Pulmonary artery endothelial cell (primary cell): ENCODE measurements around the gene SPTBN1. TPM values are rescaled to one million over a fixed set of nuclear protein-coding genes. Genes with fewer than 3 reads are reported as not detected.
A peak's percentile ranks its signal among the peaks of the same experiment; 100 is the strongest.

Experiments used
- DNase-seq: peaks from one replicate; pipeline ENCODE4 v3.0.0-alpha.2; 2011; ENCODE audit warnings: low read depth, low spot score
- total RNA-seq: library from RNA; depleted of rRNA; stranded (reverse); fragments of >200 nt; gene quantifications from 2 replicates; pipeline ENCODE4 v1.2.3, GENCODE V29; 2014

SPTBN1 gene
- total RNA-seq, 1 donor from 2014 or later: 339 TPM

DNA sequence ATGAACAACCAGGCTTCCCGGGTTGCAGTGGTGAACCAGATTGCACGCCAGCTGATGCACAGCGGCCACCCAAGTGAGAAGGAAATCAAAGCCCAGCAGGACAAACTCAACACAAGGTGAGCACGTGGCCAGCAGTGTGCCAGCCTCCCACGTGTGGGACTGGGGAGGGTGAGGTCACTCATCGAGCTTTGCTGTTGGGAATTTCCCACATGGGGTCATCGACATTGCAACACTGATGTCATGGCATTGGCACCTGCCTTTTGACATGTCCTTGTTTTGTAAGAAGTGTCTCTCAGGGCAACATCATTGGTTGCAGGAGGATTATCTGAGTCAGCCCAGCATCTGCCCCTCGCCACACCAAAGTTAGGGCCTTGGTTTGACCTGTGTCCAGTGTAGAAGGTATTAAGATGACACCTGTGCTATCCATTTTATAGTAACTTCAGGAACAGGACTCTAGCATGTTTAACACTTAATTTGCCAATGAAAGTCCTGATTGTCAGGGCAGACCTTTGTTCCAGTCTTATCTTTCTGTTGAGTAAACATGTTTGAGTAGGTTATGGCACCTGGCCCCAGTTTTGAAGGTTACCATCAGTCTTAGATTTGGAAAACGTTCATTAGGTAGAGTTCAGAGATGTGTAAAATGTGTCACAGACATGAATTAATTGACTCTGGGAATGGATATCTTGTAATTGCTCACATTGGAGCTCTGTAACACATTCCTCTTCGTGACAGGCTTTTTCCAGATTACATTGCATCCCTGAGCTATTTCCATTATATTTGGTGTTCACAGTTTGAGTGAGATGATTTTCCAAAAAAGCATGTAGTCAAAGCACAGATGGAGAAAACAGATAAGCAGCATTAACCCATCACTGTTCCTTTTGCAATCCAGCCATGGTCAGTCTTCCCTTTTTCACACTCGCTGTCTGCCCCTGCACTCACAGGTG, 174.1 kb downstream of the SPTBN1 start:
- peak; percentile 37 for DNase-seq

DNA sequence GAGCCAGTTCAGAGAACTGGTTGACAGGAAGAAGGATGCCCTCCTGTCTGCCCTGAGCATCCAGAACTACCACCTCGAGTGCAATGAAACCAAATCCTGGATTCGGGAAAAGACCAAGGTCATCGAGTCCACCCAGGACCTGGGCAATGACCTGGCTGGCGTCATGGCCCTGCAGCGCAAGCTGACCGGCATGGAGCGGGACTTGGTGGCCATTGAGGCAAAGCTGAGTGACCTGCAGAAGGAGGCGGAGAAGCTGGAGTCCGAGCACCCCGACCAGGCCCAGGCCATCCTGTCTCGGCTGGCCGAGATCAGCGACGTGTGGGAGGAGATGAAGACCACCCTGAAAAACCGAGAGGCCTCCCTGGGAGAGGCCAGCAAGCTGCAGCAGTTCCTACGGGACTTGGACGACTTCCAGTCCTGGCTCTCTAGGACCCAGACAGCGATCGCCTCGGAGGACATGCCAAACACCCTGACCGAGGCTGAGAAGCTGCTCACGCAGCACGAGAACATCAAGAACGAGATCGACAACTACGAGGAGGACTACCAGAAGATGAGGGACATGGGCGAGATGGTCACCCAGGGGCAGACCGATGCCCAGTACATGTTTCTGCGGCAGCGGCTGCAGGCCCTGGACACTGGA, 174.9 kb downstream of the SPTBN1 start:
- DNase-seq: no peak

DNA sequence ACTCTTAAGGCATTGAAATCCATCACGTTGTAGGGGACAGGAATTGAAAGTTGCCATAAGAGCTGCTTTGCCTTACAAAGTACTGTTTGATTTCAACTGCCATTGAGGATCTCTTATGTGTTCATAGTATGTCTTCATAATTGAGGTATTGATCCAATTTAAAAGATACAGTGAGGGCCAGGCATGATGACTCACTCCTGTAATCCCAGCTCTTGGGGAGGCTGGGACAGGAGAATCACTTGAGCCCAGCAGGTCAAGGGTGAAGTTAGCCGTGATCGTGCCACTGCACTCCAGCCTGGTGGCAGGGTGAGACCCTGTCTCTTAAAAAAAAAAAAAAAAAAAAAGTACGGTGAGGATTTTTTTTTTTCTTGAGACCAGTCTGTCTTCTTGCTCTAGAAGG, 175.6 kb downstream of the SPTBN1 start:
- no peak for DNase-seq

DNA sequence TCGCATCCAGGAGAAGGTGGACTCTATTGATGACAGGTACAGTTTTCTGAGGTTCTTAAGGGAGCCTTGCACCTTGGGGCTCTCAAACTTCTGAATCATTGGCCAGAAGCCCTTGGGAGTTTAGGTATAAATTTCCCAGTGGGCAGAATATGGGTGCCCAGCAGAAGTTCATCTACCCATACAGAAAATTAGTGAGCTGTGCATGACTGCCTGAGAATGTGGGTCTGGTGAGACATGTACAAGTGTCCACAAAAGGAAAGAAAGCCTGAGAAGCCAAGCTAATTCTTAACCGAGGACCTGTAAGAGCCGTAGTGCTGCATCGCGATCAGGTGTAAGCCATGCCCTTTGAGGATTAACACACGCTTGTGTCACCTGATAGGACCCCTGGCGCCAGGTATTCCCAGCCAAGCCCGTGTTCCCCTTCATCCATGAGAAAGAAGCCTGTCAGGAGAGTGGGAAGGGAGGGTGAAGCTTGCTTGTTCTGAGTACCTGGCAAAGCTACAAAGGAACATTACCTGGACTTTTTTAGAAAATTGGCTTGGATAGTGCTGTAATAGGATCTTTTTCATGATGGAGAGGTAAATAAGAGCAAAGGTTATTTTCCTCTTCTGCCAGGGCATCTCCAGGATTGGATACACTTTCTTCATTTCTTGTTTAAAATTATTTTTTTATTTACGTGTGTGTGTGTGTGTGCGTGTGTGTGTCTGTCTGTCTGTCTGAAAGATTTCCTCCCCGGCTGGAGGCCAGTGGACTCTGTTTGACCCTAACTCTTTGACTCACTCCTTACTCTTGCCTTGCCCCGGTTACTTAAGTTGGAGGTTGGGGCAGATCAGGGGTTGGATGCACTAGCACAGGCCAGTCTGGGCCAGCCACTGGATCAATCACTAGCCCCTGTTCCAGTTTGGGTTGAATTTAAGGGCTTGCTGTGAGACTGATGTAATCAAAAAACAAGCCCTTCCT, 176.9 kb downstream of the SPTBN1 start:
- DNase-seq: peak; percentile 55

DNA sequence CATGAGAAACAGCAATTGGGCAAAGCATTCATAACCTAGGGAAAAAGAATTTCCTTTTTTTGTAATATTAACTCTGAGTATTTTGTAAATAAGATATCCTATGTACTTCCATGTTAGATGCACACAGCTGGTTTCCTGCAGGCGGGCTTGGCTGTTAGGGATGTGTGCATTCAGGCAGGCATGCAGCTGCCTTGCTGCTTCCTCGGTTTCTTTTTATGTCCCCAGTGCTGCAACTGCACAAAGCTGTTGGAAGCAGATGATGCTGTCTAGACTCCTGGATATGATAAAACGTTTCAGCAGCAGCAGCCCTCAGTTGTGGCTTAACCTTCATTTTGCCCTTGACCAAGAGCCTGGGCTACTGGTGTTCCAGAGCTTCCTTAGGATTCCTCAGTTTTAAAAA, 177.9 kb downstream of the SPTBN1 start:
- no peak for DNase-seq

DNA sequence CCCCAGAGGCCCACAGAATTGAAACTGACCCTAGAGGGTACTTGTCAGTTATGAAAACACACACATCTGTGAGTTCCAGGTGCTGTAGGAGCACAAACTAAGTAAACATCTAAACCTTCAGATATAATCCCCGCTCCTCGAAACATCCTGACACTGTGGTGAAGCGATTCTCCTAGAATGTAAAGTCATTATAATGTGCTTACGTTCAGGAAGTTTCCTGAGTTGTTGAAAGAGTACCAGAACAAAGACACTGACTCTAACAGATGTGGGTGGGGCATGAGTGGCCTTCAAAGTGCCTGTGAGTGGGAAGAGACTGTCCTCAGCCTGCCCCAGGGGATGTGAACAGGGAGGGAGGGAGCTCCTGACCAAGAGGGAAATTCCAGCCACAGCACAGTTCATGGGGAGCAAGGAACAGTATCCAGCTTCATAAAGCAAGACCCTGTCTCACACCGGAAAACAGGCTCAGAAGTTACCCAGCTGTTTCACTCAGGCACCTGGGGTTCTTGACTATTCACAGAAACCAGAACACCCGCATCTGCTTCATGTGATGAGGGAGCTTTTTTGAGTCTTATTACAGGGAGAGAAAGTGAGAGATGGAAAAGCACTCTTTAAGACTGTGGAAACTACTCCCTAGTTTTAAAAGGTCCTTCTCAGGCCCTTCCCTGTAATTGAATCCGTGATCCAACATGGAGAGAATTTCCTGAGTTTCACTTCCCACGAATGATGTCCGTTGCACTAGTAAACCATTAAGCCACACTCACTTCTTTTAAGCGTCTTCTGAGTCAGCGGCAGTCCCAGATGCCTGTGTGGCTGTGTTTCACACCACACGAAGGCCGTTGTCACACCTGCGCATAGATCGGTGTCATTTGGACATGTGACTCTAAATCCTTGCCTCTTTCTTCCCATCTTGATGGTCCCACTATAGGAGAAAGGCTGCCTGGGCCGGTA, 178.7 kb downstream of the SPTBN1 start:
- peak; percentile 81 for DNase-seq

DNA sequence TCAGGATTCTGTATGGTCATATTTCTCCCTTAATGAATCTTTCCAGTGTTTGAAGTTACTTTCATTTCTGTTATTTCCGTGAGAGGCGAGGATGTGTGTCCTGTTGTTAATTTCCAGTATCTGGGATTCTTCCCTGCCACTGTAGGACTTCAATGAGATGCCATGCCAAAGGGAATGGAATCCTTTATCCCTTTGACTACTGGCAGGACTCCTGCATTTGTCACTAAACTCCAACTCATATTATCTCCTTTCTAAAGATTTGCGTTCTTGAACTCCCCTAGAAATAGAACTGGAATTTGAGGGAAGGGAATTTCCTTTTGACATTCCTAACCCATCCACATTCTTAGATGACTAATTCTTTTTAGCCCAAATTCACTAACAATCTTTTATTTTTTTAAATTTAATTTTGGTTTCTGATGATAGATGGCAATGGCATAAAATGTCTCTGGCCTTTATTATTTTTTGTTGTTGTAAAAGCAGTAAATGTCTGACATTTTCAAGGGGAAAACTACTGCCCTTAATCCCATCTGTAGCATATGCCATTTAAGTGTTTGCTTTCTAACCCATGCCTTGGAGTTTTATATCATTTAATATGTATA, 179.5 kb downstream of the SPTBN1 start:
- no peak for DNase-seq

DNA sequence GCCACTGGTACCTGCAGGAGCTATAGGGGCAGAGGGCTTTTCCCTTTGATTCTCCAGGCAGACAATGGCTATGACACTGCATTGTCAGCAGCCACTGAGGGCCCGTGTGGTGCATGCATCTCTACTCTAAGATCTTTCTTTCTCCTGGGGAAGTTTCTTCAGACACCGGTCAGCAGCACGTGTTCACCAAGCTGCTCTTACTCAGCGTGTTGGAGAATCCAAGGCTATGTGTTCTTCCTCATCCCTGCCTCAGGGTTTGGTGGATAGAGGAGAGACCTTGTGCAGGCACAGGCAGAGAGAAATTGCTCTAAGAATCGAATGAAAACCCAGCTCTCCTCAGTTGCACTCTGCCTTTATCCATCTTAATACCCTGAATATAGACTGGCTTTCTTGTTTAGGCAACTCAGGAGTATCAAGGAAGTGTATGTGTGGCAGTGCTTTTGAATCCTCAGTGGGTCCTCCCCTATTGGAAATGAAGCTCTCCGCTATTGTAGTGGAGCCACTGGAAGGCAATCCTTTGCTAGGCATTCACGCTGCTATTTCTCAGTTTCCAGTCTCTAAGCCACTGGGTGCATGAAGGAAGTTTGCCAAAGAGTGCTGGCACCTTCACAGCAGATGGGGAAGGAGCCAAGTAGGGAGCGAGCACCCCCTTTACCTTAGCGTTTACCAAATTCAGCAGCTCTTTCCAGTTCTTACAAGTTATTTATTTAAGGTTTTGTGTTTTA, 180.4 kb downstream of the SPTBN1 start:
- DNase-seq: no peak

DNA sequence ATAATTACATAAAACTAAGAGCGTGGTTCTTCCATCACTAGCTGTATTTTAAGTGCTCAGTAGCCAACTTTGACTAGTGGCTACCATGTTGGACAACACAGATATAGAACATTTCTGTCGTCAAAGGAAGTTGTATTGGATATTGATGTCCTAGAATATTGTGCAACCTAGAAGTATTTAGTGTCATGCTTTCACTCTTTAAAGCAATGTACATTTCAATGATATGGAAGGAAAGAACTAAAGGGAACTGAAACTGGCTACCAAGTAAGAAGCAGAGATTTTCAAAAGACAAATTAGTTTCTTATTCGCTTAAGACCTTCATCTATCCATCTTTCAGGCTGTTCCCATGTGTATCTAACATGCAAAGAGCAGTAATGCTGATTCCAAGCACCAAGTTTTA, 182.0 kb downstream of the SPTBN1 start:
- no peak for DNase-seq

DNA sequence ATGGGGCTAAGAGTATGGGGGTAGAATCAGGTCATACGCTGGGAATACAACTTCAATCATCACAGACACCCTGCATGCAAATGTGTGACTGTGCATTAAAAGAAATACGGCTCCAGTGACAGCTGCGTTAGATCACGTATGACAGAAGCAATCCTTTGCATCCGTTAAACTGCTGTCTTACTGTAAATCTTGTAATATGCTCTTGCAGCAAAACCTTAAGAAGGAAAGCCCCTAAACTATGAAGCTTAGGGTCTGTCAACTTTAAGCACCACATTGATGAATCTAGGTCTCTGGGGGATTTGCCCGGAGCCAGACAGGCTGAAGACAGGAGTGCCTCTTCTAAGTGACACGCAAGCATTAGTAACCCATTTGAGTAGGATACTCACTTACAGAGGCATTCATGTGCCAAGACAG, 182.7 kb downstream of the SPTBN1 start:
- no peak for DNase-seq

DNA sequence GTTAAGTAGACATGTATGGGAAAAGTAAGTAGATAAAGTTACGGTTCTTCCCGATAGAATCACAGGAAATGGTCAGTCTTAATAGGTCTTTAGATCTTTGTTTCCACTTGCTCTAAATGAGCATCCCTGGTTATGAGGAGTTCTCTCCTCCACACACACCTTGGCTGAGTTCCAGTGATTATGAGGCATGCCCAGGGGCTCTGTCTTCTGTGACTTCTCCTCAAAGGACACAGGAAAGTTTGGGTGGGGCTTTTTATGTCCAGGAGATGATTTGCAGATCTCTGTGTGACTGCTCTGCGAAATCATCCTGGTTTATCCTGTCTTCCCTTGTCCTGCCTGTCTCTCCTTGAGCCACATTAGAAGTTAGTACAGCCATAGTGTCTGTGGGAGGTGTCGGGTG, 183.5 kb downstream of the SPTBN1 start:
- no peak for DNase-seq

DNA sequence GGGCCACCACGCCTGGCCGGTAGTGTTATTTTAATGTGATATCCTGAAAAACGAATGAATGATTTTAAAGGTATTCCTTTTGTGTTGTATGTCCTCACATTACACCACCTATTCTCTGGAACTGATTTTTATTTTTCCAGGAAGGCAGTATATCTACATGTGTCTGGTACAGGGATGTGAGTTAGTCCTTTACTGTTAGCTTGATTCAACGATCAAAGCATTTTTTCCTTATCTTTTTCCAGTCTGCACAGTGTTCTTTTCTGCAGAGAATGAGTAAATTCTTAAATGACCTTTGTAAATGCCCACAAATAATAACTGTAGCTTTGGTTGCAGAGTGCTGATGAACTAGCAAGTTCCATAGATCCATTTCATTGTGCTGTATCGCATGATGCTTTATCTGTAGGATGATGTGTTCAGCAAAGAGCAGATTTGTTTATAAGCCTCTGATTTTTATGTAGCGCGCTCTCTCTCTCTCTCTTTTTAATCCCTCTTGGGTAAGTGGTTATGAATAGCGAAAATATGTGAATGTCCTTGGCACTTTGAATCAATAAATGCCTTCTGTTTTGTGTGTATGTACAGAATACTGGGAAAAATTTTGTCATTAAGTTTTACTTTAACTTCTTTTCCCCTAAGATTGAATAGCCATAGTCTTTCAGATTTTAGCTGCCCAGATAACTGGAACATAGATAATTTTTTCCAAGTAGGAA, 184.9 kb downstream of the SPTBN1 start:
- no peak for DNase-seq

DNA sequence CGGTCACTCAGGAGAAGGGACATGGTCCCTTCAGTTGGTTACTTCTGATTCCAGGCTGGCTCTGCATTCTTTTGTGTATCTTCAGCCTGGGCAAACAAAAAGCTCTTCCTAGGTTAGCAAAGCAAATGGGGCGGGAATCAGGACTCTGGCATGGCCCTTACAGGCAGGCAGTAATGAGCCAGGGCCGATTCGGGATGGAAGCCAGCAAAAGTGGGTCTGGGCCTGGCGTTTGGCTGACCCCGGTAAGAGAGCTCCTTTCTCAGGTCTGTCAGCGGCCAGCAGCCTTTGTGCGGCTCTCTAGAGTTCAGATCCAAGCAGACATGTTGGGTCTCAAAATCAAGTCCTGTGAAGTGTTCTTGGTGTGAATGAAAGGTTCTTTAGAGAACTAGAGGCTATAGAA, 185.9 kb downstream of the SPTBN1 start:
- DNase-seq: no peak

DNA sequence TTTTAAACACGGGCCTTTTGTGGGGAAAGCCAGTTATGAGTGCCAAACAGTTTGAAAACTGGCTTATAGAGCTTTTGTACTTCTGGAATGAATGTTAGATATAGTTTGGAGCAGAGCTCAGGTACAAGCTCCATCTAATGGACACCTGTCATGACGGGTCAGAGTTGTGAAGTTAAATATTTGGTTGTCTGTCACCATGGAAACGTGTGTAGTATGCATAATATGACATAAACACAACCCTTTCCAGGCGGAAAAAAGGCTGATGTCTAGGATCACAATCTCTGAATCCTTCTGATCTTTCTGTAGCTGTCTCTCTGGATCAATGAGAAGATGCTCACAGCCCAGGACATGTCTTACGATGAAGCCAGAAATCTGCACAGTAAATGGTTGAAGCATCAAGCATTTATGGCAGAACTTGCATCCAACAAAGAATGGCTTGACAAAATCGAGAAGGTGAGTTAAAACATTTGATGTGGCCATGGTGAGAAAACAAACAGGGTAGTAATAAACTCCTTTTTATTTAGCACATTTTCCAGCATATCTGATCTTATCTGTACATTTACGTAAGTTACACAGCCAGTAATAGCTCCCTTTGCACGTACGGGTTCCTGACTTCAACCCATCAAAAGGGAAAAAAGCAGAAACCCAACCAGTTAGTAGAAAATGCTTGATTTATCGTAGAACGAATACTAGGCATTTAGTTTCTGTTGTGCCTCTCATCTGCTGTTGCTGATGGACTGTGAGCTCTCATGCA, 186.7 kb downstream of the SPTBN1 start:
- no peak for DNase-seq

DNA sequence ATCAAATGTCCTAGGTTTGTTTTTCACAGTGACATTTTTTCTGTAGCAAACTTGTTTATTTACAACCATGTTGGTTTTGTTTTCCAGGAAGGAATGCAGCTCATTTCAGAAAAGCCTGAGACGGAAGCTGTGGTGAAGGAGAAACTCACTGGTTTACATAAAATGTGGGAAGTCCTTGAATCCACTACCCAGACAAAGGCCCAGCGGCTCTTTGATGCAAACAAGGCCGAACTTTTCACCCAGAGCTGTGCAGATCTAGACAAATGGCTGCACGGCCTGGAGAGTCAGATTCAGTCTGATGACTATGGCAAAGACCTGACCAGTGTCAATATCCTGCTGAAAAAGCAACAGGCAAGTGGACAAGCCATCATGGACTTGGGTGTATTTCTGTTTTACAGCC, 188.1 kb downstream of the SPTBN1 start:
- no peak for DNase-seq

DNA sequence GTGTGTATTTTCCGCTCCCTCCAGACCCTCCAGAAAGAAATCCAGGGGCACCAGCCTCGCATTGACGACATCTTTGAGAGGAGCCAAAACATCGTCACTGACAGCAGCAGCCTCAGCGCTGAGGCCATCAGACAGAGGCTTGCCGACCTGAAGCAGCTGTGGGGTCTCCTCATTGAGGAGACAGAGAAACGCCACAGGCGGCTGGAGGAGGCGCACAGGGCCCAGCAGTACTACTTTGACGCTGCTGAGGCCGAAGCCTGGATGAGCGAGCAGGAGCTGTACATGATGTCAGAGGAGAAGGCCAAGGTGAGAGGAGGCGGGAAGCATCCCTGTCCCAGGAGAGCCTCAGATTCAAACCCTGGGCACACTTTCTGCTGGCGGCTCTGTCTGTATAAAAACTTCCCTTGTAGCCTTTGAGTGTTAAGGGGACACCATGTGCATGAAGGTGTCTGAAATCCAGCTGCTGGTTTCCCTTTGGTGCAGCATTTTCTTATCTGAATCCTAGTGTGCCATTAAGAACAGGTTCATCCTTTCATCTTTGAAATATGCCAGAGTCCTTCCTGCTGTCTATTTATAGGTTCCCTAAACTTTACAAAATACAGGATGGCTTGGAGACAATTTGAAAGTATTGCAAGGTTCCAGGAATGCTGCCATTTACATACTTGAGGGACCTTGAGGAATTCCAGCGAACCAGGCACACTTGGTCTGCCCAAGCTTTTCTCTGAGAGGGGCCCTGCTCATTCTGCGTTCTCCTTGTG, 190.2 kb downstream of the SPTBN1 start:
- no peak for DNase-seq

DNA sequence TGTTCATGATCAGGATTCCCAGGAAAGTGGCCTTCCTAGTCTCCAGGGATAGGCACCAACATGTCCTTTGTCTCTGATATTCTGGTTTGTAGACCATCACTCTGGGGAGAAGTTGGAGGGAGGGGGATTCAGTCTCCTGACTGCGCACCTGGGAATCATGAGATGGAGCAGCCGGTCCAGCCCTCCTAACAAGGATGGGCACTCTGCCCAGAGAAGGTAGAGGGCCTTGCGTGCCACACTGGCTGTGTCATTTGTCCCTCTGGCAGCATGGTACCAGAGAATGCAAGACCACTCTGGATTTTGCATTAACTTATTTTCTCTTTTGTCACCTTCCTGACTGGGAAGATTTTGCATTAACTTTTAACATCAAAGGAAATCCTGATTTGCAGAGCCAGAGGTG, 192.1 kb downstream of the SPTBN1 start:
- no peak for DNase-seq
